ENCODE results near the gene LRCH3. TPM values are rescaled to one million over a fixed set of nuclear protein-coding genes. Genes with fewer than 3 reads are reported as not detected.

LRCH3 gene
- total RNA-seq, 1 experiment from 2014 or later, result 39.4 TPM

DNA sequence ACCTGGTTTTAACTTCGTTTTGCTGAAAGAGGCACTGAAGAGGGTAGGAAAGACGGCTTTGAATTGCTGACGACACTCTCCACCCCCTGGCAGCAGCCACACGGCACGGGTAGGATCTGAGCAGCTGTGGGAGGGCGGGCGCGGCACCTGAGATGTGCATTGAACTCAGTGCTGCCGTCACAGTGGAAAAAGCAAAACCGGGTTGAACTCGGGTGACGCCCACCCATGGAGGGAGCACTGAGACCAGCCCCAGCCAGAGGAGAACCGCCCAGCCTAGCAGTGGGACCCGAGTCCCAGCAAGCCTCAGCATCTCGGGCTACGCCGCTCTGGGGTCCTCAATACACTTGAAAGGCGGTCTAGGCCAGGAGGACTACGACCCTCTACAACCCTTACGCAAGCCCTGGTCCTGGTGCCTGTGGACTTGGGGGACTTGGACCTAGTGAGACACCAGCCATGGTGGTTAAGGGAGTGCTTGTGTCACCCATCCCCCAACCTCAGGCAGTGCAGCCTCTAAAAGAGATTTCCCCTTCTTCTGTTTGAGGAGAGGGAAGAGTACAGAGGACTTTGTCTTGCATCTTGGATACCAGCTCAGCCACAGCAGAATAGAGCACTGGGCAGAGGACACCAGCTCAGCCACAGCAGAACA lies 108.9 kb downstream of the LRCH3 start:
- no peak for DNase-seq
- BruUV-seq (replicated peaks), result no TSS peak
- no peaks in the 10 kb centered on the region for H3K4me1 Mint-ChIP-seq (ENCODE audit: low read depth, unreplicated experiment)
- CTCF ChIA-PET, result no interaction called here
- TF ChIP-seq, protein P1, sequence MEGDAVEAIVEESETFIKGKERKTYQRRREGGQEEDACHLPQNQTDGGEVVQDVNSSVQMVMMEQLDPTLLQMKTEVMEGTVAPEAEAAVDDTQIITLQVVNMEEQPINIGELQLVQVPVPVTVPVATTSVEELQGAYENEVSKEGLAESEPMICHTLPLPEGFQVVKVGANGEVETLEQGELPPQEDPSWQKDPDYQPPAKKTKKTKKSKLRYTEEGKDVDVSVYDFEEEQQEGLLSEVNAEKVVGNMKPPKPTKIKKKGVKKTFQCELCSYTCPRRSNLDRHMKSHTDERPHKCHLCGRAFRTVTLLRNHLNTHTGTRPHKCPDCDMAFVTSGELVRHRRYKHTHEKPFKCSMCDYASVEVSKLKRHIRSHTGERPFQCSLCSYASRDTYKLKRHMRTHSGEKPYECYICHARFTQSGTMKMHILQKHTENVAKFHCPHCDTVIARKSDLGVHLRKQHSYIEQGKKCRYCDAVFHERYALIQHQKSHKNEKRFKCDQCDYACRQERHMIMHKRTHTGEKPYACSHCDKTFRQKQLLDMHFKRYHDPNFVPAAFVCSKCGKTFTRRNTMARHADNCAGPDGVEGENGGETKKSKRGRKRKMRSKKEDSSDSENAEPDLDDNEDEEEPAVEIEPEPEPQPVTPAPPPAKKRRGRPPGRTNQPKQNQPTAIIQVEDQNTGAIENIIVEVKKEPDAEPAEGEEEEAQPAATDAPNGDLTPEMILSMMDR (IDR thresholded peaks at IDR 0.05; ENCODE audit: unreplicated experiment), result no peak
- no peak overlapping the region for H3K27ac Mint-ChIP-seq (ENCODE audit: unreplicated experiment)
- no peak overlapping the region for H3K4me3 Mint-ChIP-seq (ENCODE audit: low read depth, unreplicated experiment)
- H3K27me3 Mint-ChIP-seq (ENCODE audit: unreplicated experiment), result no peaks in the 10 kb centered on the region
- H3K36me3 Mint-ChIP-seq (ENCODE audit: insufficient read depth, unreplicated experiment), result no peaks in the 10 kb centered on the region
- intact Hi-C loops (cut with micrococcal nuclease; ENCODE audit: unreplicated experiment), result no loop called here
- H3K9me3 Mint-ChIP-seq (ENCODE audit: low read depth, unreplicated experiment), result peaks cover 5% of the 10 kb centered on the region

DNA sequence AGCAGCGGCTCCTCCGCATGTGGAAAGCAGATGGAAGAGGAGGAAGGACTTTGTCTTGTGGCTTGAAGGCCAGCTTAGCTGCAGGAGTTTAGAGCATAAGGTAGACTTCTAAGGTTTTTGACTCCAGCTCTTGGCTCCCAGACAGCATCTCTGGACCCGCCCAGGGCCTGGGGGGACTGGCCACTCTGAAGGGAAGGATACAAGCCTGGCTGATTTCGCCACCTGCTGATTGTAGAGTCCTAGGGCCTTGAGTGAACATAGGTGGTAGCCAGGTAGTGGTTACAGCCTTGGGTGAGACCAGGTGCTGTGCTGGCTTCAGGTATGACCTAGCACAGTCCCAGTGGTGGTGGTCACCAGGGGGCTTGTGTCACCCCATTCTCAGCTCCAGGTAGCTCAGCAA lies 110.6 kb downstream of the LRCH3 start:
- BruUV-seq (replicated peaks), result no TSS peak
- CTCF ChIA-PET, result no interaction called here
- TF ChIP-seq, protein P1 (IDR thresholded peaks at IDR 0.05; ENCODE audit: unreplicated experiment), result no peak
- peaks cover 5% of the 10 kb centered on the region for H3K9me3 Mint-ChIP-seq (ENCODE audit: low read depth, unreplicated experiment)
- H3K4me3 Mint-ChIP-seq (ENCODE audit: low read depth, unreplicated experiment), result no peak overlapping the region
- H3K36me3 Mint-ChIP-seq (ENCODE audit: insufficient read depth, unreplicated experiment), result no peaks in the 10 kb centered on the region
- H3K27ac Mint-ChIP-seq (ENCODE audit: unreplicated experiment), result no peak overlapping the region
- intact Hi-C loops (cut with micrococcal nuclease; ENCODE audit: unreplicated experiment), result no loop called here
- no peaks in the 10 kb centered on the region for H3K4me1 Mint-ChIP-seq (ENCODE audit: low read depth, unreplicated experiment)
- DNase-seq, result no peak
- H3K27me3 Mint-ChIP-seq (ENCODE audit: unreplicated experiment), result no peaks in the 10 kb centered on the region

DNA sequence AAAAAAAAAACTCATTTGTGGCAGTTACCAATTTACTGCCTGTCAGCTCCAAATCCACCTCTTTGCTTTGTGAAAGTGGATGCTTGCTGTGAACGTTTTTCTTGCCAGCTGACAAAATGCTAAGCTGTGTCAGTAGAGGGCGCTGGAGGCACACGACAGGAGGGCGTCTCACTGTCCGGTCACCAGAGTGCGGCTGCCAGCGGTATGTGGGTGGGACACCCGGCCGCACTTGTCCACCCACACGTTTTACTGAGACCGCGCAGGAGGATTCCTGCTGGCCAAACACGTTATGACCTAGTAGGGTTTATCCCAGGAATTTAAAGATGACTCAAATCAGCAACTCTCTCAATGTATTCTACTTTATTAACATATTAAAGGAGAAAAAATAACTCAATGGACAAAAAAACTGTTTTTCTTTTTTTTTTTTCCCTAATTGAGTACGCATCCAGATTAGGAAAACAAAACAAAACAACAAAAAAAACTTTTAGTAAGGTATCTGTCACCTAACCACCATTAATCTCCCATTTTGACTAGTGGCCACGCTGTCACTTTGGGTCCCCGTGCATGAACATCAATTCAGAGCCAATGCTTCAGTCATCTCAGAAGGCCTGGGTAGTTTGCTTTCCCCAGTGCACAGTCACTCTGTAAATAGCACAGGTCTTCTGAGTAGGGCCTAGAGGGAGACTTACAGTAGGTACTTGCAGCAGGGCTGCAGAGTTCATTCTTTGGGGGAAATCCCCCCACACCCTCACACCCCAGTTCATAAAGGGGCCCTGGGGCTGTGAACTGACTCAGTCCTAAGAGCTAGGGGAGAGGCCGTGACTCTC lies 115.2 kb downstream of the LRCH3 start:
- CTCF ChIA-PET, result interaction anchor here (0.9 to 1.0 kb wide), 3 partner anchors 37 to 174 kb away, joined by 3 to 5 read pairs (median 4); no protein-coding TSS in a partner anchor
- Mint-ChIP-seq H3K9me3 (ENCODE audit: low read depth, unreplicated experiment) (peaks cover 5% of the 10 kb centered on the region), H3K4me1 (ENCODE audit: low read depth, unreplicated experiment) (no peaks in the 10 kb centered on the region), H3K27me3 (ENCODE audit: unreplicated experiment) (no peaks in the 10 kb centered on the region), H3K36me3 (ENCODE audit: insufficient read depth, unreplicated experiment) (no peaks in the 10 kb centered on the region), H3K4me3 (ENCODE audit: low read depth, unreplicated experiment) (no peak overlapping the region), H3K27ac (ENCODE audit: unreplicated experiment) (no peak overlapping the region)
- peak; percentile 88 for DNase-seq
- intact Hi-C loops (cut with micrococcal nuclease; ENCODE audit: unreplicated experiment), result loop anchor here (1.0 kb wide), 2 partner anchors 37 to 174 kb away; no protein-coding TSS in a partner anchor
- TF ChIP-seq, protein P1 (IDR thresholded peaks at IDR 0.05; ENCODE audit: unreplicated experiment), result peak; percentile 91
- BruUV-seq (replicated peaks), result no TSS peak

DNA sequence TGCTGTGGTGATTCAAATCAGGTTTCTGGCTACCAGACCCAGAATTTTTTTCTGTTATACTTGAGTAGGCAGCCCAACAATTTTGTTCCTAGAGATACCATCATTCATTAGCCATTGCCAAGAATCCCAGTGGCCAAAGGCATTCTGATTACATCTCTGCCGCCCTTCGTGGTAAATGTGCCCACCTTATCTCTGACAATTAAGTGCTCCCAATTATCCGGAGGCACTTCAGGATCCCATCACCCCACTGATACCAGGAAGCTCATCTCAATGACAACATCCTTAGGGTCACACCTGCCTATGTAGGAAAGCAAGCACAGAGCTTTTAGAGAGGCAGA lies 115.8 kb downstream of the LRCH3 start:
- H3K9me3 Mint-ChIP-seq (ENCODE audit: low read depth, unreplicated experiment), result peaks cover 5% of the 10 kb centered on the region
- no peaks in the 10 kb centered on the region for H3K36me3 Mint-ChIP-seq (ENCODE audit: insufficient read depth, unreplicated experiment)
- DNase-seq, result no peak
- BruUV-seq (replicated peaks), result no TSS peak
- no peak overlapping the region for H3K4me3 Mint-ChIP-seq (ENCODE audit: low read depth, unreplicated experiment)
- H3K4me1 Mint-ChIP-seq (ENCODE audit: low read depth, unreplicated experiment), result no peaks in the 10 kb centered on the region
- CTCF ChIA-PET, result no interaction called here
- intact Hi-C loops (cut with micrococcal nuclease; ENCODE audit: unreplicated experiment), result loop anchor here (1.0 kb wide), 2 partner anchors 36 to 173 kb away; no protein-coding TSS in a partner anchor
- TF ChIP-seq, protein P1 (IDR thresholded peaks at IDR 0.05; ENCODE audit: unreplicated experiment), result no peak
- H3K27me3 Mint-ChIP-seq (ENCODE audit: unreplicated experiment), result no peaks in the 10 kb centered on the region
- H3K27ac Mint-ChIP-seq (ENCODE audit: unreplicated experiment), result no peak overlapping the region

Data from Calu3 (cell line).